Activated B cell treated with CpG ODN at 0.5 μM for 24 hours (primary cell): ENCODE results near the gene RUFY3. TPM values are rescaled to one million over a fixed set of nuclear protein-coding genes. Genes with fewer than 3 reads are reported as not detected.
"Not testable (repeated sequence)": the region's sequence is repeated elsewhere in the genome, so short reads cannot be mapped to it uniquely, and the experiment has no call there.

Source experiments
- ATAC-seq: fragments of 200-7000 bp; cut with Tn5 transposase; one replicate; pipeline ENCODE4 v1.10.0; 2021; ENCODE audit warnings: low read depth, mild to moderate bottlenecking, moderate library complexity
- CTCF ChIA-PET: fragments of 350-600 bp; sonication (Branson Sonifier 250); formaldehyde crosslinking; loops from one replicate; lab custom pipeline; 2021; ENCODE audit warnings: antibody characterized with exemption; lab: Charles Lee
- POLR2A ChIA-PET: fragments of 350-600 bp; sonication (Branson Sonifier 250); formaldehyde crosslinking; loops from one replicate; lab custom pipeline; 2021; ENCODE audit warnings: antibody characterized with exemption; lab: Charles Lee
- DNase-seq: peaks from one replicate; pipeline ENCODE4 v3.0.0; 2022
- H3K27ac Mint-ChIP-seq: one replicate; pipeline ENCODE4 v1.8.0; 2020; ENCODE audit warnings: mixed read lengths
- H3K27me3 Mint-ChIP-seq: one replicate; pipeline ENCODE4 v1.8.0; 2021; ENCODE audit warnings: mixed read lengths
- H3K36me3 Mint-ChIP-seq: one replicate; pipeline ENCODE4 v1.8.0; 2021; ENCODE audit warnings: low read depth, mixed read lengths
- H3K4me1 Mint-ChIP-seq: one replicate; pipeline ENCODE4 v1.8.0; 2021; ENCODE audit warnings: mixed read lengths
- H3K4me3 Mint-ChIP-seq: one replicate; pipeline ENCODE4 v1.8.0; 2020; ENCODE audit warnings: mild to moderate bottlenecking, mixed read lengths
- H3K9me3 Mint-ChIP-seq: one replicate; pipeline ENCODE4 v1.8.0; 2020; ENCODE audit warnings: mixed read lengths
- CTCF ChIP-seq: fragments of 200-600 bp; IDR thresholded peaks from one replicate; pipeline ENCODE4 v1.8.0; 2022; ENCODE audit warnings: antibody characterized with exemption, mild to moderate bottlenecking
- intact Hi-C: fragments of 100-400 bp; cut with micrococcal nuclease; formaldehyde crosslinking; loops from one replicate; pipeline ENCODE4 v1.15.1; 2024
- total RNA-seq: library from RNA; stranded (reverse); gene quantifications from 2 replicates; pipeline ENCODE4 v1.2.3, GENCODE V29; 2022

RUFY3 gene
- total RNA-seq, 1 donor from 2014 or later = 69.4 TPM

- no peaks in the 10 kb centered on the region for H3K27me3 Mint-ChIP-seq
- DNase-seq (no peak), ATAC-seq (no peak)
- ChIA-PET CTCF (no interaction called here), POLR2A (interaction anchor here (0.7 kb wide), 1 partner anchor 237 kb away, joined by 3 read pairs; no protein-coding TSS in a partner anchor)
- no peak overlapping the region for H3K4me3 Mint-ChIP-seq
- intact Hi-C loops = no loop called here
- H3K4me1 Mint-ChIP-seq = no peaks in the 10 kb centered on the region
- H3K27ac Mint-ChIP-seq = no peak overlapping the region
- peaks cover 55% of the 10 kb centered on the region for H3K36me3 Mint-ChIP-seq
- TF ChIP-seq CTCF = no peak
- H3K9me3 Mint-ChIP-seq = no peaks in the 10 kb centered on the region
Observed at GRCh38 chr4:70765368-70765767, 43.6 kb downstream of the RUFY3 start.

DNA sequence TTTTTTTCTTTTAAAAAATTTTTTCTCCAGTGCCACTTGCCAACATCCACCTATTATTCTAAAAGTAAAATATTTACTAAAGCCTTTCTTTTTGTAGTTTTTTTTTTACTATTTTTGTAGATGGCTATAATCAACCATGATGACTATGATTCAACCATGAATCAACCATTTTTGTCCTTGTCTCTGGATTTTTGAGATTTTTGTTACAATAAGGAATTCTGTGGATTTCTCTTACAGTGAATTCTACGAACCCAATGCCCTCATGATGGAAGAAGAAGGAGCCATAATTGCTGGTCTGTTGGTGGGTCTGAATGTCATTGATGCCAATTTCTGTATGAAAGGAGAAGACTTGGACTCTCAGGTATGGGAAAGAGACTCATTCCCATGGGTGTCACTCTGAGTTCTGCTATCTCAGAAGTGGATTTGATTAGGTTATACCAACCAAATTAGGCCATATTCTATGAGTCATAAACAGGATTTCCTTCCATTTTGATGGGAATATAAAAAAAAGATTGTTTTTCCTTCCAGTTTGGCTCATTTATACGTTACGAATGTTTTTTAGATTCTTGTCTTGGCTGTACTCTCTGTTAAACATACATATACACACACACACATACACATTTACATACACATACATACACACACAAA, 46.7 kb downstream of the RUFY3 start:
- intact Hi-C loops = no loop called here
- Mint-ChIP-seq H3K36me3 (peaks cover 56% of the 10 kb centered on the region), H3K27ac (no peak overlapping the region), H3K4me3 (no peak overlapping the region), H3K9me3 (no peaks in the 10 kb centered on the region), H3K27me3 (no peaks in the 10 kb centered on the region), H3K4me1 (peaks cover 6% of the 10 kb centered on the region)
- TF ChIP-seq CTCF = no peak
- POLR2A ChIA-PET = no interaction called here
- CTCF ChIA-PET = no interaction called here
- DNase-seq = no peak
- ATAC-seq = no peak

- H3K36me3 Mint-ChIP-seq = peaks cover 50% of the 10 kb centered on the region
- H3K27ac Mint-ChIP-seq, H3K4me1 Mint-ChIP-seq, intact Hi-C loops, POLR2A ChIA-PET, ATAC-seq, H3K9me3 Mint-ChIP-seq, DNase-seq, H3K27me3 Mint-ChIP-seq, H3K4me3 Mint-ChIP-seq: not testable (repeated sequence)
- CTCF ChIA-PET = interaction anchor here (1.8 kb wide), 1 partner anchor 34 kb away, joined by 7 read pairs; no protein-coding TSS in a partner anchor
Observed at GRCh38 chr4:70769396-70769795, 47.6 kb downstream of the RUFY3 start.

GRCh38 chr4:70772929-70773555, 51.3 kb downstream of the RUFY3 start:
- intact Hi-C loops = loop anchor here (2.0 to 5.0 kb wide), 3 partner anchors 18 to 66 kb away; no protein-coding TSS in a partner anchor
- ChIA-PET POLR2A (interaction anchor here (0.7 to 1.4 kb wide), 5 partner anchors 18 to 84 kb away, joined by 3 to 6 read pairs (median 3); partner anchors contain the start of gene UTP3), CTCF (interaction anchor here (3.9 kb wide), 1 partner anchor 38 kb away, joined by 17 read pairs; no protein-coding TSS in a partner anchor)
- DNase-seq (no peak), ATAC-seq (no peak)
- H3K4me1 Mint-ChIP-seq = peaks cover 8% of the 10 kb centered on the region
- H3K27ac Mint-ChIP-seq = no peak overlapping the region
- H3K36me3 Mint-ChIP-seq = peaks cover 39% of the 10 kb centered on the region
- no peaks in the 10 kb centered on the region for H3K9me3 Mint-ChIP-seq
- no peaks in the 10 kb centered on the region for H3K27me3 Mint-ChIP-seq
- no peak overlapping the region for H3K4me3 Mint-ChIP-seq
- no peak for TF ChIP-seq CTCF

- POLR2A ChIA-PET = interaction anchor here (0.7 kb wide), 1 partner anchor 97 kb away, joined by 3 read pairs; no protein-coding TSS in a partner anchor
- ATAC-seq = no peak
- H3K27ac Mint-ChIP-seq = no peak overlapping the region
- intact Hi-C loops = no loop called here
- CTCF ChIA-PET = interaction anchor here (0.6 kb wide), 1 partner anchor 130 kb away, joined by 4 read pairs; no protein-coding TSS in a partner anchor
- no peaks in the 10 kb centered on the region for H3K4me1 Mint-ChIP-seq
- no peak overlapping the region for H3K4me3 Mint-ChIP-seq
- no peaks in the 10 kb centered on the region for H3K9me3 Mint-ChIP-seq
- no peak for DNase-seq
- H3K27me3 Mint-ChIP-seq = no peaks in the 10 kb centered on the region
- H3K36me3 Mint-ChIP-seq = peaks cover 38% of the 10 kb centered on the region
- no peak for TF ChIP-seq CTCF
Observed at GRCh38 chr4:70778888-70779422, 57.2 kb downstream of the RUFY3 start.
